Adrenal gland (tissue), 19 donors: ENCODE results near the gene METTL21C. TPM values are rescaled to one million over a fixed set of nuclear protein-coding genes. Genes with fewer than 3 reads are reported as not detected.
A peak's percentile ranks its signal among the peaks of the same experiment; 100 is the strongest.

Source experiments
- DNase-seq, 7 donors: peaks; one replicate each; pipeline ENCODE4 v3.0.0-alpha.2; 2019 to 2020
- H3K27ac ChIP-seq, 5 donors: fragments of 200-600 bp; sonication (generic) in 4 of 5; 1 replicate in 3 of 5; 2 replicates in 2 of 5; pipeline versions ENCODE4 v1.5.1 to v1.8.0; 2016 to 2020; ENCODE audit warnings: mild to moderate bottlenecking in 1 of 5
- H3K27me3 ChIP-seq: fragments of 200-600 bp; 2 replicates; pipeline ENCODE4 v1.8.0; 2021
- H3K36me3 ChIP-seq, 2 donors: fragments of 200-600 bp; replicated peaks in 1 of 2; 1 replicate in 1 of 2; 2 replicates in 1 of 2; pipeline versions ENCODE4 v1.5.1 to v1.8.0; 2018 to 2022
- H3K4me1 ChIP-seq, 2 donors: fragments of 200-600 bp; replicated peaks in 1 of 2; 1 replicate in 1 of 2; 2 replicates in 1 of 2; pipeline versions ENCODE4 v1.5.1 to v1.8.0; 2018 to 2021
- H3K4me3 ChIP-seq, 4 donors: fragments of 200-600 bp; sonication (generic) in 3 of 4; one replicate each; pipeline ENCODE4 v1.5.1; 2016 to 2018
- H3K9me3 ChIP-seq, 3 donors: fragments of 200-600 bp; sonication (generic) in 1 of 3; replicated peaks in 1 of 3; 1 replicate in 2 of 3; 2 replicates in 1 of 3; pipeline versions ENCODE4 v1.5.1 to v1.8.0; 2016 to 2021
- CTCF ChIP-seq, 6 experiments: fragments of 450-650 bp in 4 of 6; fragments of 200-600 bp in 2 of 6; sonication (generic) in 1 of 6; IDR thresholded peaks; 1 replicate in 5 of 6; 2 replicates in 1 of 6; pipeline versions ENCODE4 v1.5.1 to v1.8.0; 2016 to 2021; ENCODE audit warnings: antibody characterized with exemption in 6 of 6, mild to moderate bottlenecking in 2 of 6, moderate library complexity in 1 of 6
- POLR2A ChIP-seq, 2 donors: fragments of 450-650 bp; IDR thresholded peaks; one replicate each; pipeline ENCODE4 v1.6.1; 2017; ENCODE audit warnings: antibody characterized with exemption in 2 of 2, mild to moderate bottlenecking in 2 of 2, moderate library complexity in 1 of 2
- WGBS, 4 donors: extraction: QIAGEN DNeasy Blood & Tissue Kit in 2 of 4; methylation state at CpG; one replicate each; pipeline versions ENCODE4 v1.1.5 to v1.1.7; 2013 to 2017; 5-methylcytosine and 5-hydroxymethylcytosine counted together
- intact Hi-C, 2 donors: fragments of 100-400 bp; cut with DNase I; formaldehyde crosslinking; loops; one replicate each; pipeline versions ENCODE4 v1.14.1 to v1.15.0; 2022 to 2023
- long read RNA-seq, 10 donors: library from polyadenylated mRNA in 3 of 10; unstranded in 2 of 10; stranded (forward) in 1 of 10; transcript quantifications; one replicate each; pipeline ENCODE4 v2.0.0 and lab custom pipeline, GENCODE V29; 2021 to 2026
- polyA plus RNA-seq, 3 donors: library from polyadenylated mRNA; stranded (reverse); fragments of 200-250 nt in 2 of 3; fragments of 350-450 nt in 1 of 3; fragmentation: Illumina TruSeq in 1 of 3; extraction: RNeasy Lipid Tissue Mini Kit (QIAGEN cat#74804) in 1 of 3; gene quantifications; one replicate each; pipeline ENCODE4 v1.2.3, GENCODE V29; 2013 to 2014
- total RNA-seq, 9 donors: library from RNA; depleted of rRNA in 4 of 9; stranded (reverse); fragments of >200 nt in 4 of 9; fragments of 120-200 nt in 1 of 9; fragmentation: NEBNext Ultra II Directional in 1 of 9; extraction: Animal tissue kit (Norgen Biotek cat#: 25700) in 1 of 9; gene quantifications; one replicate each; pipeline versions ENCODE4 v1.1.0 to v1.2.4, GENCODE V29; 2013 to 2023
- donor health status: healthy with polysubstance abuse.
- donor health status: Bipolar disorder and iron deficiency.
- donor health status: DM: yes; HTN: yes; CAD: no.
- donor health status: DM: no; HTN: no; CAD: no.
- donor health status: DM: no; HTN: no; CAD: no.
- donor health status: DM: yes; HTN: yes; CAD: no.

The METTL21C gene
- total RNA-seq (not detected), polyA plus RNA-seq (not detected)
- long read RNA-seq, donor 1 = 0 reads
- long read RNA-seq, donor 2 = 0 reads
- long read RNA-seq, donor 3, partial matches to known transcripts = 0 of 1 reads
- long read RNA-seq, donor 3, other reads (novel, unspliced or antisense) = 0 of 1 reads
- long read RNA-seq, donor 4 = 0 reads
- long read RNA-seq, donor 5 = 0 reads
- long read RNA-seq, donor 6 = 0 reads
- long read RNA-seq, donor 7 = 0 reads
- long read RNA-seq, donor 8 = 0 reads
- long read RNA-seq, donor 9 = 0 reads
- long read RNA-seq, donor 10 = 0 reads

- TF ChIP-seq CTCF (IDR thresholded peaks at IDR 0.05) (no peak), POLR2A (IDR thresholded peaks at IDR 0.05) (no peak)
- Histone ChIP-seq H3K4me1 (no peaks in the 10 kb centered on the region), H3K36me3 (no peaks in the 10 kb centered on the region), H3K27ac (no peak within 1 kb of the TSS), H3K27me3 (peaks cover 22% of the 10 kb centered on the region), H3K9me3 (no peaks in the 10 kb centered on the region), H3K4me3 (no peak within 1 kb of the TSS)
- DNase-seq = no peak
- WGBS, 4 donors = 63 to 87% (median 79%) methylated on average over 6 of the region's 6 CpGs
- intact Hi-C loops = no loop called here
Measured at GRCh38 chr13:102694937-102695336, at the start of gene METTL21C. TSS of gene METTL21C (minus strand) at chr13:102695044. CDS start at chr13:102694498, 546 bp downstream.

GRCh38 chr13:102742506-102742905, 47.7 kb upstream of the METTL21C start:
- Histone ChIP-seq H3K27me3 (peaks cover 4% of the 10 kb centered on the region), H3K9me3 (no peaks in the 10 kb centered on the region), H3K36me3 (no peaks in the 10 kb centered on the region), H3K27ac (no peak overlapping the region), H3K4me1 (no peaks in the 10 kb centered on the region), H3K4me3 (no peak overlapping the region)
- DNase-seq = no peak
- intact Hi-C loops = no loop called here
- TF ChIP-seq POLR2A (IDR thresholded peaks at IDR 0.05) = no peak
- no peak for TF ChIP-seq CTCF (IDR thresholded peaks at IDR 0.05)

- WGBS, 4 donors = 56 to 80% (median 63%) methylated on average over 1 of the region's 1 CpG
- TF ChIP-seq POLR2A (IDR thresholded peaks at IDR 0.05) (no peak), CTCF (IDR thresholded peaks at IDR 0.05) (no peak)
- Histone ChIP-seq H3K4me1 (no peaks in the 10 kb centered on the region), H3K9me3 (no peaks in the 10 kb centered on the region), H3K36me3 (no peaks in the 10 kb centered on the region), H3K4me3 (no peak overlapping the region), H3K27me3 (peaks cover 4% of the 10 kb centered on the region), H3K27ac (no peak overlapping the region)
- no peak for DNase-seq
- intact Hi-C loops = no loop called here
Measured at GRCh38 chr13:102742101-102742500, 47.3 kb upstream of the METTL21C start.

- Histone ChIP-seq H3K27me3 (no peaks in the 10 kb centered on the region), H3K4me3 (peak overlapping the region in 1 of 4 donors; percentile 25), H3K9me3 (no peaks in the 10 kb centered on the region), H3K27ac (peak overlapping the region in 1 of 5 donors; percentile 14), H3K36me3 (no peaks in the 10 kb centered on the region), H3K4me1 (peaks cover 0 to 4% of the 10 kb centered on the region in 2 donors)
- intact Hi-C loops = loop anchor here in 1 of 2 donors (10.0 kb wide), 1 partner anchor 145 kb away; no protein-coding TSS in a partner anchor
- 11 to 16% (median 15%) methylated on average over 8 of the region's 8 CpGs for WGBS, 4 donors
- no peak for TF ChIP-seq CTCF (IDR thresholded peaks at IDR 0.05)
- no peak for TF ChIP-seq POLR2A (IDR thresholded peaks at IDR 0.05)
- DNase-seq = no peak
Measured at GRCh38 chr13:102729560-102730270, 34.9 kb upstream of the METTL21C start.
